ENCODE results near the gene CEP85.

The CEP85 gene

DNA sequence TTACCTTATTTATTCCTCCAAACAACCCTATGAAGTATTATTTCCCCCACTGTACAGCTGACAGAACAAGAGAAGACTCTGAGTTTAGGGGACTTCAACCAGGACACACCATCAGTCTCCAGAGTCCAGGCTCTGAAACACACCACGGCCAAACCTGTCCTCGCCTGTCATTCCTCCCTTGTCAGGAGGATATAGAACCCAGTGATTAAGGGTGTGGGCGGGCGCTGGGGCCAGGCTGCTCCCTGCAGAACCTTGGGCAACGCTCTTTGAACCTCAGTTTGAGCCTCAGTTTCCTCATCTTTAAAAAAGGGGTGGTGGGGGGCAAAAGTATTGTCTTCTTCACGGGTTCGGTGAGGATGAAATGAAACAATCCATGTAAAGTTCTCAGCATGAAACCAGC is 9.4 kb upstream of the CEP85 start:
- DNase-seq = no peak

DNA sequence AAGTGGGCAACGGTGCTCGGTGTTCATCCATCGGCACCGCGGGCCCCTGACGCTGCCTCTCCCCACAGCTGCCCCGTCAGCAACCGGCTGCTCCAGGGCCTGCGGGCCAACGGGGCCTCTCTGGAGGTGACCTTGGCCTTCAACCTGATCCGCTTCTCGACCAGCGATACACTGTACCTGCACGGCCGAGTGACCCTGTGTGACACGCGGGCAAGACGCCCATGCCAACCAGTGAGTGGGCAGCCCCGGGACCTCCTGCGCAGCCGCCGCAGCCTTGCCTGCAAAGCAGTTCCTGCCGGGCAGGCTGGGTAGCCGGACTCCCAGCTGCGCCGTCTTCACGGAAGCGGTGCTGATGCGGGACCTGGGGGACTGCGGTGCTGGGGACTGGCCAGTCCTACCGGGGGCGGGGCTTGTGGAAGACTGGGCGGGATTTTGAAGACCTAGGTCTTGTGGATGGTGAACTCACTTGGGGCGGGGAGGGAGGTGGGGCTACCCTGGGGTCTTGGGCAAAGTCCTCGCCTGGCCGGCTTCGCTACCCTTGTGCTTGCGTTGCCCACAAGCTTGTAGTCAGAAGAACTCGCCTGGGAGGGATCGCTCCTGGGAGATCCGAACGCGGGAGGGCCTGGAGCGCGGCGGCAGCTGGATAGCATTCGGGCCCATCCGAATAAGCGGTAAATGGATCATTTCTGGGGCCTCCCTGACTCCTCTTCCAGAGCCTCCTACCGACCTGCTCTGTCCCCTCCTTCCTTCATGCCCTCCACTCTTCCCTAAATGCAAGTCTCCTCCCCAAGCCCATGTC is 8.8 kb upstream of the CEP85 start:
- DNase-seq = no peak

DNA sequence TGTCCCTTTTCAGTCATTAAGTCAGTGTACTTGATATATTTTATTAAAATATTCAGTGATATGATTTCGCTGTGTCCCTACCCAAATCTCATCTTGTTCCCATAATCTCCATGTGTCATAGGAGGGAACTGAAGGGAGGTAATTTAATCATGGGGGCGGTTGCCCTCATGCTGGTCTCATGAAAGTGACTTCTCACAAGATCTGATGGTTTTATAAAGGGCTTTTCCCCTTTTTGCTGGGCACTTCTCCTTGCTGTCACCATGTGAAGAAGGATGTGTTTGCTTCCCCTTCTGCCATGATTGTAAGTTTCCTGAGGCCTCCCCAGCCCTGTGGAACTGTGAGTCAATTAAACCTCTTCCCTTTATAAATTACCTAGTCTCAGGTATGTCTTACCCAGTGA is 3.3 kb upstream of the CEP85 start:
- peak; percentile 7 for DNase-seq

GRCh38 chr1:26234644-26235370 is 807 bp downstream of the CEP85 start:
- peak; percentile 67 for DNase-seq

DNA sequence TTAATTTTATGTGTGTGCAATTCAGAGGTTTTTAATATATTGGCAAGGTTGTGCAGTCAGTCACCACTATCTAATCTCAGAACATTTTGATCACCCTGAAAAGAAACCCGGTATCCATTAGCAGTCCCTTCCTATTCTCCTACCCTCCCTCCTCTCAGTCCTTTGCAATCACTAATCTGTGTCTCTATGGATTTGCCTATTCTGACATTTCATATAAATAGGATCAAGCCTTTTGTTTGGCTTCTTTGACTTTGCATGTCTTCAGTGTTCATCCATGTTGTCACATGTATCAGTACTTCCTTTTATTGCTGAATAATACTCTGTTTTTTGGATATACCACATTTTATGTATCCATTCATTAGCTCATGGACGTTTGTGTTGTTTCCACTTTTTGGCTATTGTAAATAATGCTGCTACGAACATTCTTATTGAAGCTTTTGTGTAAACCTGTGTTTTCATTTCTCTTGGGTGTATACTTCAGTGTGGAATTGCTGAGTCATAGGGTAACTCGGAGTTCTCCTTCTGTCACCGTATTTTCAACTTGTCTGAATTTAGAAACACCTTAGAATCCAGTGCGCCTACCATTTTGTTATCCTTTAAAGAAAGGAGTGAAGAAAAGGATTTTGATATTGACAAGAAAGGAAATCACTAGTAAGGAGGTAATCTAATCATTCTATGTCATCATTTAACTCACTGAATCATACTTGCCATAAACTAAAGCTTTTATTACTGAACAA is 3.4 kb downstream of the CEP85 start:
- peak; percentile 74 for DNase-seq

DNA sequence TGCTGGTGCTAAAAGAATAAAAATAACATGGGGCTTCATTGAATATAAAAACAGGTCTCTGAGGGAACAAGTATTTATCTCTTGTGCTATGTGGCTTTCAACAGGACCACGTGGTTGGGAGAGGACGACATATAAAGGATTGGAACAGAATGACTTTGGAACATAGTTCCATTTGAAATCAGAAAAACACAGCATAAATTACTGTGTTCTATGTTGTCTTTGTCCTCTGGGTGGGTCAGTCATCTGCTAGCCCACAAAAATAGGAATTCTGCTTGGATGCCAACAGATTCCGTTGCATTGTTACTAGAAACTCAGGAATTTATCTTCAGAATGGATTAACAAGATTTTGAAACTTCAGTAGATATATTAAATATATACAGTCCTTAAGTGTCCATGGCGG is 5.9 kb downstream of the CEP85 start:
- no peak for DNase-seq

- no peak for DNase-seq
Measured at GRCh38 chr1:26252718-26253117, 18.7 kb downstream of the CEP85 start.

- no peak for DNase-seq
Measured at GRCh38 chr1:26254404-26254803, 20.4 kb downstream of the CEP85 start.

DNA sequence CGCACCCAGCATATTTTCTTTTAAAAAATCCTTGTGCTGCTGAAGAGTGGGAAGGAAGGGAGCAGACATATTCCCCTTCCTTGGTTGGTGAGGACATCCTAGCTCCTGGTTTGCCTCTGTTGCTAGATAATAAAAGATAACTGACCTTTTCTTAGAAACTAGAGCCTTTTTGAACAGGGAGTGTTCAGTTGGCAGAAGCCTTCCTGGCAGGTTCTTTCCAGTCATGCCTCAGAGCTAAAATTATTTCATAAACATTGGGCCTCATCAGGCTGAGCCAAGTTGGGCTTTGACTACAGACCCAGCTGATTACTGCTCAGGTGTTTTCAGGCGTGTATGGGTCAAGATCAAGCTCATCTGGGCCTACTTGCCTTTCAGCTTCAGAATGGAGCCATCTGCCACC is 23.2 kb downstream of the CEP85 start:
- DNase-seq = no peak

DNA sequence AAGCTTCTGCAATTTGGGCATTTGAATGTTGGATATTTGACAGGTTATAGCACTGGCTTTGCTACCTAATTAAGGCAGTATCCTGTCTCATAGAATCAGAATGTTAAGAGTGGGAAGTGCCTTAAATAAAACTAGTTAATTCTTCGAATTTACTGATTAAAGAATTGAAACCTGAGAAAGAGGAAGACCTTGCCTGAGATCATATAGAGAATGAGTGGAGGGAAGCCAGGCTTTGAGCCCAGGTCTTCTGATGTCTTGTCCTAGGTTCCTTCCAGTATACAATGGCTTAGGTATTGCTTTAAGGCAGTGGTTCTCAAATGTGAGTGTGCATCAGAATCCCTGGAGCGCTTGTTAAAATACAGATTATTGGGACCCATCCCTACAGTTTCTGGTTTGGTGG is 25.0 kb downstream of the CEP85 start:
- DNase-seq = no peak

DNA sequence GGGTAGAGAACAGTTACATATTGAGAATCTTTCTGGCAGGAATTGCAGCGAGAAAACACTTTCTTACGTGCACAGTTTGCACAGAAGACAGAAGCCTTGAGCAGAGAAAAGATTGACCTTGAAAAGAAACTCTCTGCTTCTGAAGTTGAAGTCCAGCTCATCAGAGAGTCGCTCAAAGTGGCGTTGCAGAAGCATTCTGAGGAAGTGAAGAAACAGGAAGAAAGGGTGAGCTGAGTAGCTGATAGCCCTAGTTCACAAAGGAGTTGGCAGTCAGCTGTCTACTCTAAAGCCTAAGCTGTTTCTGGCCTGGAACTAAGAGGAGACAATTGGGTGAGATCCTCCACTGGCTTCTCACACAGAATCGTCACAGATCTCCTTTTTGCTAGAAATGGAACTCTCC is 25.6 kb downstream of the CEP85 start:
- no peak for DNase-seq

GRCh38 chr1:26263212-26263611 is 29.2 kb downstream of the CEP85 start:
- no peak for DNase-seq

- no peak for DNase-seq
Measured at GRCh38 chr1:26265405-26265804, 31.4 kb downstream of the CEP85 start.

DNA sequence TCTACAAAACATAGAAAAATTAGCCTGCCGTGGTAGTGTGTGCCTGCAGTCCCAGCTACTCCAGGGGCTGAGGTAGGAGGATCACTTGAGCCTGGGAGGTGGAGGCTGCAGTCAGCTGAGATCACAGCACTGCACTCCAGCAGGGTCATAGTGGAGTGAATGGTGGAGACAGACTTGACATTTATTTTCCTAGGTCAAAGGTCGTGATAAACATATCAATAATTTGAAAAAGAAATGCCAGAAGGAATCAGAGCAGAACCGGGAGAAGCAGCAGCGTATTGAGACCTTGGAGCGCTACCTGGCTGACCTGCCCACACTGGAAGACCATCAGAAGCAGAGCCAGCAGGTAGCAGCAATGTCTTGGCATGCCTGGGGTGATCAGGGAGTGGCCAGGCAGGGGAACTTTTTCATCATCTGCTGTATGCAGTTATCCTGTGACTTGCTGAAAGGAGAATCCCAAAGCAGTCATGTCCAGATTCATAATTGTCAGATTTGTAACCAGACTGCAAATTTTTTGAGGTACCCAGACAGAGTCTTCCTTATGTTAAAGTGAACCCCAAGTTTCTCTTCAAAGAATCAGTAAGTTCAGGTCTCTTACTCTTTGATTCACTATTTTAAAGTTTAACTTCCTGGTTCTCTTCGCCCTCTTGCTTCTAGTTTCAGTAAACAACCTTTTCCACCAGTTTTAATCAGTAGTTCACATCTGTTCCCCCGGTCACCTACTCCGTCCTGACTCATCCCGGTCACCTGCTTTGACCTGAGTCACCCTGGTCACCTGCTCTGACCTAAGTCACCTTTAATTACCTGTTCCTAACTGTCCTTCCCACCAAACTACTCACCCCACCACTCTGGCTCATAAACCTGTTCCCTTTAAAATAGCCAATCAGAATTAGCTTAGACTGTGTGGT is 34.5 kb downstream of the CEP85 start:
- DNase-seq = no peak

DNA sequence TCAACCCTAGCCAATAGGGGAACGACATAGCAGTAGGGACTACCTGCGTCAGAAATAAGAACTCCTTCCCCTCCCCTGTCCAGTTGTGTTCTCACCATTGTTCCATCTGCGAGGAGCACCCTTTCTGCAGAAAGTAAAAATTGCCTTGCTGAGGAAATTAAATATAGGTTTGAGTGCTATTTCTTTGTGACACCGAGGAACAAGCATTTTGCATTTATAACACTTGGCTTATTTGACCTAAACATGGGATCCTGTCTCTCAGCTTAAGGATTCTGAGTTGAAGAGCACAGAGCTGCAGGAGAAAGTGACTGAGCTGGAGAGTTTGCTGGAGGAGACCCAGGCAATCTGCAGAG is 35.2 kb downstream of the CEP85 start:
- DNase-seq = no peak

GRCh38 chr1:26274801-26275425 is 40.9 kb downstream of the CEP85 start:
- DNase-seq = peak; percentile 14

- DNase-seq = peak; percentile 96
Measured at GRCh38 chr1:26275580-26276431, 41.8 kb downstream of the CEP85 start.

GRCh38 chr1:26276432-26276838 is 42.4 kb downstream of the CEP85 start:
- DNase-seq = no peak

DNA sequence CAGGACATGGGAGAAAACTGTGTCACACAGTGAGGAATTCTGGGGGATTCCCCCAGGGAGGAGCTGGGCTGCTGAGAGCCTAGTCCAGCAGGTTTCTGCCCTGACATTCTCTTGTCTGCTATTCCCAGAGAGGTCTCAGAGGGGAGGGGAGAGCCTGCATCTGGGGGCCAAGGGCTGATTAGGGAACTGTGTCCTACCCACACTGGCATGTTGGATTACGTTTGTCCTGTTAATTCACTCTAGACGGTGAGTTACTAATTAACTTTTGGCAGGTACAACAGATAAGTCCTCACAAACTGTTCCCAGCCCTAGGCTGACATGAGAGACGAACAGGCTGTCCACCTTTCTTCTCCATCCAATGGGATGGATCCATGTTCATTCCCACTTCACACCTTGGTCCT is 43.3 kb downstream of the CEP85 start:
- DNase-seq = no peak

DNA sequence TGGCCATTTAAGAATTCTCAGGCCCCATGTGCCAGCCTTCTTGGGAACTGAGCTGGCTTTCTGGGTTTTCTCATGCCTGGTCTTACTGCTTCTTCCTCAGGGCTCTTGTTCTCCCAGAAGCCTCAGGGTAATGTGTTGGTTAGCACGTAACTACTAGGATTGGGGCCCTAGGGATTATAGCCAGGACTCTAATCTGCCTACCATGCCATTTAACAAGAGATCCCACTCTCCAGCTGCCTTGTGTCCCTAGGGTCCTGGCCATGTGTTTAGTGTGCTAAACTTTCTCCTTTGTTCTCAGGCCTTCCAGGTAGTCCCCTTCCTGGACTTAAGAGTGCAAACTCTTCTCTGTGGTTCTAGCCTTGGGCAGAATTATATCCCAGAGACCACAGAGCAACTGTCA is 43.7 kb downstream of the CEP85 start:
- DNase-seq = no peak

DNA sequence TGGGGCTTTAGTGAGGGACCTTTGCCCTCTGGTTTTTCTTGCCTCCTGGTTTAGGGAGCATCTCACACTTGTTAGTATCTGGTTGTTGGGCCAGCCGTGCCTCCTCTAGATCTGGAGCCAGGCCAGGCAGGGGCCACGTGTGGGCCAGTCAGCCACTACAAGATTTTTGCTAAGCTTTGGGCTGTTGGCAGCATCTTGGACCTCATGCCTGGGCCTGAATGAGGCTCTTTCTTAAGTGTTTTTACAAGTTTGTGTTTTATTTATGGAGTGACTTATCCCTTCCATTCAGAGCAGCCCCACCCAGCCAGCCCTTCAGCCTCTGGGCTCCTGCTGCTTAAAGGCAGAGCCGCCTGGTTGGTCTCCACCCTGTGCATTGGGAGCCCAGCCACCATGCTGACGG is 44.3 kb downstream of the CEP85 start:
- no peak for DNase-seq
